Posterior vena cava (tissue), 2 donors: ENCODE data around the gene CAPS. TPM values are rescaled to one million over a fixed set of nuclear protein-coding genes. Genes with fewer than 3 reads are reported as not detected.
"Not testable (repeated sequence)": the region's sequence is repeated elsewhere in the genome, so short reads cannot be mapped to it uniquely, and the experiment has no call there.

Experiments
- DNase-seq: peaks from one replicate; pipeline ENCODE4 v3.0.0-alpha.2; 2020; ENCODE audit warnings: low spot score
- intact Hi-C, 2 donors: fragments of 100-400 bp; cut with DNase I; formaldehyde crosslinking; loops; one replicate each; pipeline versions ENCODE4 v1.14.1 to v1.14.2; 2022 to 2023
- total RNA-seq, 2 donors: library from RNA; stranded (reverse); fragmentation: NEBNext Ultra II Directional; extraction: Animal tissue kit (Norgen Biotek cat#: 25700); gene quantifications; one replicate each; pipeline ENCODE4 v1.2.1, GENCODE V29; 2021
- donor health status: DM: yes; HTN: yes; CAD: no.
- donor health status: DM: yes; HTN: yes; CAD: no.

Gene CAPS
- total RNA-seq, 2 donors from 2014 or later = 3.8 to 8.5 TPM

DNA sequence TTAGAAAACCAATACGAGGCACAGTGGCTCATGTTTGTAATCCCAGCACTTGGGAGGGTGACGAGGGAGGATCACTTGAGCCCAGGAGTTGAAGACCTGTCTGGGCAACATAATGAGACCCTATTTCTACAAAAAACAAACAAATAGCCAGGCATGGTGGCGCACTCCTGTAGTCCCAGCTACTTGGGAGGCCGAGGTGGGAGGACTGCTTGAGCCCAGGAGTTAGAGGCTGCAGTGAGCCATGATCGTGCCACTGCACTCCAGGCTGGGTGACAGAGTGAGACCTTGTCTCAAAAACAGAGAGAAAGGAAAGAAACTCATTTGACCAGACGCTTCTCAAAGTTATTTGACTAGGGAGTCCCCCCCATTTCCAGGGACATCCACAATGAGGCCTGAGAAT lies 49.2 kb downstream of the CAPS start:
- DNase-seq, intact Hi-C loops: not testable (repeated sequence)

DNA sequence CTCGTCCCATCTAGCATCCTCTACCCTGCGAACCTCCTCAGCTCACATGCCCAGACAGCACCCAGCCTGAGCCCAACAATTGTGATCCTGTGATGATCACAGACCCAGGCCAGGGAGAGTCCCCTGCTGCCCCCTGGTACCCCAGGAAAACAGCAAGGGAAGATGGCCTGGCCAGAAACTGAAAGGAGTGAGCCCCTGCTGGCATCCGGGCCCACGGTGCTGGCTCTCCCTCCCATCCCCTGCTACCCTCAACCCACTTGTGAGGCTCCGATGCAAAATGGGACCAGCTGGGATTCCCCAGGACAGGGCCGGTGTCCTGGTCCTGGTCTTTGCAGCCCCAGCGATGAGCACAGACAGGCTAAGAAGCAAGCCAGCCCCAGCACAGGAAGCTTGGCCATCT lies 49.8 kb downstream of the CAPS start:
- intact Hi-C loops = no loop called here
- DNase-seq = no peak

DNA sequence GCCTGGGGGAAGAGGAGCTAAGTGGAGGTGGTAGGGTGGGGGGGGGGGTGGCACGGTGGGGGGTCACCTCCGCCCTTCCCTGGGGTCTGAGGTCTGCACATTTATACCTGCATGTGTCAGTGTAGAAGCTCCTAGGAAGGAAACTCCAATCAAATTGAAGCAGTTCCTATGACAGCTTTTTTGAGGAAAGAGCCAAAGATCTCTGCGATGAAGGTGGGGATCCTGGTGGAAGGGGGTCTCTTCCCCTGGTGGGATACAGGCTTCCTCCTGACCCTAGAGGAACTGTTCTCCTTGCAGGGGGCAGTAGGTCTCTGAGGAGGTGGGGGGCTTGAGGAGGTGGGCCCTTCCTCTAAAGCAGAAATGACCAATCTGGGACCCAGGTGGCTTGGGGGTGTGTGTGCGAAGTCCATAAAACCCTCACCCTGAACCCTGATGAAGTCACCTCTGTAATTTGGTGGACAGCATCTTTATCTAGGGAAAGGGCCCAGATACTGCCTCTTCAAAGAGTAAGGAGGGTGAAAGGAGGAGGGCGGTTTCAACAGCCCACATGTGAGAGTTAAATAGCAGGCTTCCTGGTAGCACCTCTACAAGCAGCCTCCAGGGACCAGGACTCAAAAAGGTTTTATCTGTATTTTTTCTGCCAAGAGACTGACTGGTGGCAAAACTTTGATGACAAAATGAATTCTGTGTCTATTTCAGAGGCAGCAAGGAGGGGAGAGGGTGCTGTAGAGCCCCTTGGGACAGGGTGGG lies 50.9 kb downstream of the CAPS start:
- intact Hi-C loops = no loop called here
- no peak for DNase-seq

Other genes with a start within 250 kb of the CAPS start
- gene MICOS13, start 233.7 kb upstream of the CAPS start, total RNA-seq = 10 to 100 TPM; 54.1 to 54.4 TPM
- gene HSD11B1L, start 233.2 kb upstream of the CAPS start, total RNA-seq = 1 to 10 TPM; 3.8 to 4.0 TPM
- 100 to 1,000 TPM; 525 to 575 TPM for gene RPL36, start 224.0 kb upstream of the CAPS start, total RNA-seq
- gene LONP1, start 194.1 kb upstream of the CAPS start, total RNA-seq = 10 to 100 TPM; 34.8 to 40.4 TPM
- gene CATSPERD, start 193.6 kb upstream of the CAPS start, total RNA-seq = not detected
- 1 to 10 TPM in 1 of 2 donors, under 1 TPM in 1; 1.00 to 2.2 TPM for gene PRR22, start 129.5 kb upstream of the CAPS start, total RNA-seq
- gene DUS3L, start 123.1 kb upstream of the CAPS start, total RNA-seq = 10 to 100 TPM; 19.1 to 27.6 TPM
- gene NRTN, start 109.2 kb upstream of the CAPS start, total RNA-seq = under 1 TPM in 1 of 2 donors, not detected in 1; 0.52 TPM
- gene FUT6, start 74.6 kb upstream of the CAPS start, total RNA-seq = not detected
- not detected for gene FUT3, start 62.8 kb upstream of the CAPS start, total RNA-seq
- not detected for gene FUT5, start 43.7 kb upstream of the CAPS start, total RNA-seq
- gene NDUFA11, start 10.5 kb upstream of the CAPS start, total RNA-seq = 100 to 1,000 TPM; 161 to 193 TPM
- gene VMAC, start 9.4 kb upstream of the CAPS start, total RNA-seq = 1 to 10 TPM; 2.4 to 5.0 TPM
- 10 to 100 TPM; 48.3 to 55.4 TPM for gene RANBP3, start 63.9 kb downstream of the CAPS start, total RNA-seq
- 10 to 100 TPM; 20.7 to 21.7 TPM for gene RFX2, start 196.2 kb downstream of the CAPS start, total RNA-seq
- not detected for gene ACSBG2, start 221.4 kb downstream of the CAPS start, total RNA-seq